H54 (cell line): ENCODE measurements around the gene THADA.
"Not testable (repeated sequence)": the region's sequence is repeated elsewhere in the genome, so short reads cannot be mapped to it uniquely, and the experiment has no call there.

Experiments used
- DNase-seq: peaks from one replicate; pipeline ENCODE4 v3.0.0; 2011; ENCODE audit warnings: low spot score, mixed read lengths; ENCODE audit not compliant: insufficient read length
- FAIRE-seq: peaks from 3 replicates; lab custom pipeline; 2011; peaks lifted over from hg19 to GRCh38; lab: Jason Lieb, UNC
- POLR2A ChIP-seq: IDR thresholded peaks from 2 replicates; pipeline ENCODE4 v1.6.1; 2011; ENCODE audit warnings: low read depth, mild to moderate bottlenecking, low read length

THADA gene

GRCh38 chr2:43289331-43289730 is 306.5 kb downstream of the THADA start:
- TF ChIP-seq POLR2A, result no peak
- no peak for FAIRE-seq
- DNase-seq, result no peak

- FAIRE-seq (no peak), DNase-seq (no peak)
- TF ChIP-seq POLR2A, result no peak
Observed at GRCh38 chr2:43288417-43289305, 307.2 kb downstream of the THADA start.

DNA sequence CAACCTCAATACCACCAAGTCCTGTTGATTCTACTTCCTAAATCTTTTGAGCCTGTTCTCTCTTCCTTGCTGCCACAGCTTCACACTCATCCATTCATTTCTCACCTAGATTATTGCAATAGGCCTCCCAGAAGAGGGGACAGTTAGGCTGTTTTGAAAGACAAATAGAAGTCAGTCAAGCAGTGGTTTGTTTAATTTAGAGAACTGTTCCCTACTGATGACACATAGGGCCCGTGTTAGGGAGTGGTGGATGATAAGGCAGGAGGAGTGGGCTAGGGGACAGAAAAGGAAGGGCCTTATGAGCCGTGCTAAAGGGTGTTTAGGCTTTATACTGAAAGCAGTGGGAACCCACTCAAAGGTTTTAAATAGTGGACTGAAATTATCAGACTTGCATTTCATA is 309.9 kb downstream of the THADA start:
- no peak for FAIRE-seq
- DNase-seq, result no peak
- no peak for TF ChIP-seq POLR2A

DNA sequence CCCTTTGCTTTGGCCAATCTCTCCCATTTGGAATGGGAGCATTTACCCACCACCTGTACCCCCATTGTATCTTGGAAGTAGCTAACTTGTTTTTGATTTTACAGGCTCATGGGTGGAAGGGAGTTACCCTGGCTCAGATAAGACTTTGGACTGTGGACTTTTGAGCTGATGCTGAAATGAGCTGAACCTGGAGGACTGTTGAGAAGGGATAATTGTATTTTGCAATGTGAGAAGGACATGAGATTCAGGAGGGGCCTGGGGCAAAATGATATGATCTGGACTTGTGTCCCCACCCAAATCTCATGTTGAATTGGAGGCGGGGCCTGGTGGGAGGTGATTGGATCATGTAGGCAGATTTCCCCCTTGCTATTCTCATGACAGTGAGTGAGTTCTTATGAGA is 310.9 kb downstream of the THADA start:
- no peak for TF ChIP-seq POLR2A
- no peak for DNase-seq
- FAIRE-seq, result no peak

- not testable (repeated sequence) for DNase-seq, FAIRE-seq
Observed at GRCh38 chr2:43284347-43284746, 311.5 kb downstream of the THADA start.

- DNase-seq, result no peak
- TF ChIP-seq POLR2A, result no peak
- FAIRE-seq, result no peak
Observed at GRCh38 chr2:43280994-43281393, 314.8 kb downstream of the THADA start.

GRCh38 chr2:43279317-43279840 is 316.5 kb downstream of the THADA start:
- no peak for TF ChIP-seq POLR2A
- DNase-seq (no peak), FAIRE-seq (no peak)

DNA sequence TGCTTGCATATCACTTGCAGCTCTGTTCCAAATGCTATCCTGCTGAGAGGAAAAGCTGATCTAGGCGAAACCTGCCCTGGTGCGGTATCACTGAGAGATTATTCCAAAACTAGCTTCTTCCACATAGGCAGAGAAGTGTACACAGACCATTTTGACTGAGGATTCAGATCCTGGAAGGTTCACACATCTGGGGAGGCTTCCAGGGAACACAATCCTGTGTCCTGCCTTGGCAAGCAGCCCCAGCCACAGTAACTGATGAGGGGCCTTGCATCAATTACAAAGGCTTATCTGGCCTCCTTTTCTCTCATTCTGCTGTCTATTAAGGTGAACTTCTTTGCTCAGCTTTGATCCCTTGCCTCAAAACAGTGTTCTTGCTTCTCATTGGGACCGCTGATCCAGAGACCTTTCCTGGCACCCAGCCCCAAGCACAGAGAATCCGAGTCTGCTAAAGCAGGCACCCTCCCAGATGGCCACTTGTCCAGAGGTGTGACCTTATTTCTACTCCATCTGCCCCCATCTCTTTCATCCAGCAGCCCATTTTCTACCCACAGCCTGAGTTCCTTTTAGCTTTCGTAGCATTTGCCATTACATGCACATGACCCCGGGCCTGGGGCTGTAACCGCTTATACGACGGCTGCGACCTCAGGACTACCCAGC is 317.1 kb downstream of the THADA start:
- DNase-seq, result no peak
- TF ChIP-seq POLR2A, result no peak
- no peak for FAIRE-seq

- FAIRE-seq (no peak), DNase-seq (no peak)
- no peak for TF ChIP-seq POLR2A
Observed at GRCh38 chr2:43276962-43277391, 318.9 kb downstream of the THADA start.

DNA sequence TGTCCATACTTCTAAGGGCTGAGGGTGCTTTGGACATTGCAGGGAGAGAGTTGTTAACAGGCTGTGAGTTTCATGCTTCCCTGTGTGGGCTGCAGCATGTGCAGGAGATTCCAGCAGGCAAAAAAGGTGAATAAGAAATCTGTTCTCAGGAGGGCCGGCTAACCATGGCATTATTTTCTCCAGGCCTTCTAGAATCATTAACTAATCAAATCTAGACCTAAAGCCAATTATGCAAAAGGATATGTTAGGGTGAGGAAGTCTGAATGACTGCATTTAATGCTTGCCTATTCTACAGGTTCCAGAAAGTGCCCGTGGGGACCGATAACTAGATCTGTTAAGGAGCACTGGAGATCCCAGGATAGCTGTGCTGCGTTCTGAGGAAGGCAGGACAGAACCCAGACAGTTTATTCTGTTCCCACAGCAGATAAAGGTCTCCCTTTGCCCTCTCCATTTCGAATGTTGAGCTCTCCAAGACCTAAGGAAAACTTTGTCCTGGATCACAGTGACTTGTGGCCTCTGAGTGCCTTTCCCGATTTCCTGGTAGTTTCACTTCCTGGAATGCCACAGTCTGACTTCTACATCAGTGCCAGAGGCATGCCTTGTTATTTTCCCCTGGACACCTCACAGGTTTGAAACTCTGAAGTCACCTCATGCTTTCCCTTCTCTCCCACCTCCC is 319.4 kb downstream of the THADA start:
- TF ChIP-seq POLR2A, result no peak
- no peak for FAIRE-seq
- no peak for DNase-seq

DNA sequence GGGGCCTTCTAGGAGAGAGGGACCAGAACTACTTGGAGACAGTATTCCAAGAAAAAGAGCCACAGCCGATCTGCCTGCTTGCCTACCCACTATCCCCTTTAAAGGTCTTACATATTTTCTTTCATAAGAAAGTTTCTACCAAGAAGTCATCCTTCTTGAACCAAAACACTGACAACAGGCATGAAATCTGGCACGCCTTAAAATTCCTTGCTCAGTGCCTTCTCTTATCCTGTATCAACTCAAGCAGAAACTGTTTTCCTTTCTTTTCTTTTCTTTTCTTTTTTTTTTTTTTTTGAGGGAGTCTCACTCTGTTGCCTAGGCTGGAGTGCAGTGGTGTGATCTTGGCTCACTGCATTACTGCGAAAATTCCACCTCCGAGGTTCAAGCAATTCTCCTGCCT is 321.1 kb downstream of the THADA start:
- FAIRE-seq, result no peak
- DNase-seq, result no peak

GRCh38 chr2:43274055-43274454 is 321.8 kb downstream of the THADA start:
- TF ChIP-seq POLR2A, result no peak
- DNase-seq (peak; percentile 38), FAIRE-seq (no peak)

More for the DNA sequence above, 321.1 kb downstream of the THADA start:
- TF ChIP-seq POLR2A, result no peak

DNA sequence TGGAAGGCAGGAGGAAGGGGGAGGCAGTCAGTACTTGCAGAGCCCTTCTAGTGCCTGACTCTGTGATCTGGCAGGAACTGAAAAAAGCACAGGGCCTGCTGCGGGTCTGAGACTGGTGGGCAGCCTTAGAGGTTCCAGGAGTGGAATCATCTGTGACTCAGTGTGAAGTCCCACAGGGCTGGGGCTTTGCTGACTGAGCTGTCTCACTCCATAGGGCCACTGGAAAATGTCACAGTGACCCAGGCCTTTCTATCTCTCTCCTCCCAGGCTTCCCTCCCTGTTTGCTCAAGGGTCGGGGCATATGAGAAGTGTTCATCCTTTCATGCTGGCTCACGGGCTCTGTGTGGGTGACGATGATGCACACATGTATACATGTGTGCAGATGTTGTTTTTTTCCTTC is 322.3 kb downstream of the THADA start:
- FAIRE-seq, result no peak
- TF ChIP-seq POLR2A, result no peak
- DNase-seq, result no peak

- FAIRE-seq (no peak), DNase-seq (no peak)
- no peak for TF ChIP-seq POLR2A
Observed at GRCh38 chr2:43270930-43271615, 324.8 kb downstream of the THADA start.
